HG02642 (cell line): ENCODE measurements around the gene PRRX1.

Experiments used
- ATAC-seq: cut with Tn5 transposase; IDR thresholded peaks from one replicate; pipeline ENCODE4 v1.9.1; 2021; ENCODE audit warnings: mild to moderate bottlenecking; ENCODE audit not compliant: unreplicated experiment, poor library complexity

The PRRX1 gene

GRCh38 chr1:170686291-170686690 is 22.4 kb downstream of the PRRX1 start:
- ATAC-seq, result no peak

- no peak for ATAC-seq
Observed at GRCh38 chr1:170687621-170688020, 23.7 kb downstream of the PRRX1 start.

GRCh38 chr1:170691258-170691657 is 27.3 kb downstream of the PRRX1 start:
- no peak for ATAC-seq

DNA sequence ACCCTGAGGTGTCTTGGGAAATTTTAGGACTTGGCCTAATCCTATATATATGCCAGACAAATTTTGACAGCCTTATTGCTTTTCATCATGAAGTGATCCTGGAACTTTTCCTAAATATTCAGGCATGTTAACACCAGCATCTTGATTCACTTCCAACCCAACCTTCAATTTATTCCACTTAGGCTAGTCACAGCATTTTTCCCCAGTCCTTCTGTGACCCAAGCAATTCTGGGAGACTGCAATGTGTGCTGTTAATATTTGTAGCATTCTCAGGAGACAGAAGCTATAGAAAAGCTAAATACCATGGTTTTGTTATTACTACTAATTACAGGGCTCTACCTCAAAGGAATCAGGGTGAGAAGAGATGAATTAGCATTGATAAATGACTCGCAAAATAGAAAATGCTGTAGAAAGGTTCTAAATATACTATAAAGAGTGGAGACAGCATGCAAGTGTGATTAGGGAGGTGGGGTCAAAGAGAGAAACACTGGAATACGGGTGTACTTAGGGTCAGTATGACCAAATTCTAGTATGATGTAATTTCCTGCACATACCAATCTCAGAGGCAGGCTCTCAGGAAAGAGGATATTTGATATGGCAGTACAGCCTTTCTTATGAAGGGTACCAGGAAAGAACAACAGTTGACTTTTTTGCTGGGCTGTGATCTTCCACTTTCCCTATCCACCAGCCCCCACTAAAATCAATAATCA is 29.1 kb downstream of the PRRX1 start:
- no peak for ATAC-seq

DNA sequence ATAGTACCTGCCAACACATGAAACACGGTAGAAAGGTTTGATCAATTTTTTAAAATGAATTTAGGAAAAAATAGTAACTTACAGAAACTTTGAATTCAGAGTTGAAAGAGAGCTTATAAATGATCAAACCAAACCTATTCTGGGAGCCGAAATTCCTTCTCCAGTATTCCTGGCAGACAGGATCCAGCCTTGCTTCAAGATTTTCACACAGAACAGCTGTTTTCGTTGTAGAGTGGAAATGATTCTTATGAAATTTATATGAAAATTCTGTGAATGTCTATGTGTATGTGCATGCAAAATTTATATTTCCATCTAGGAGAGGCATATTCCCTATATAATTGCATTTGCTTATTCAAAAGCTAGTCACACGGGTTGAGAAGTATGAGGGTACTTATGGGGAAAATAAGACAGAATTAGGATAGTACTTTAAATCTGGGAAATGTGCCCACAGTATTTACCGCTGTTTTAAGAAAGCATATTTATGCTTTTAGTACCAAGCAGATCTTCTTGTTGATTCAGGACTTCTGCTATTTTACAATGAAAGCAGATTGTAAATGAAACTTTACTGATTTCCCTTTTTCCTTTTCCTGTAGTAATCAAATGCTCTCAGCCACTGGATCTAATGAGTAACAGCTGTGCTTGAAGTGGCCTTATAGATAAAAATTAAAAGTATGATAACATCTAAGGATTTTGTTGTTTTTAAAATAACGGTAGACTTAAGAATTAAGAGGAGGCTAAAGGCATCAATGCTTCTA is 30.4 kb downstream of the PRRX1 start:
- ATAC-seq, result no peak

DNA sequence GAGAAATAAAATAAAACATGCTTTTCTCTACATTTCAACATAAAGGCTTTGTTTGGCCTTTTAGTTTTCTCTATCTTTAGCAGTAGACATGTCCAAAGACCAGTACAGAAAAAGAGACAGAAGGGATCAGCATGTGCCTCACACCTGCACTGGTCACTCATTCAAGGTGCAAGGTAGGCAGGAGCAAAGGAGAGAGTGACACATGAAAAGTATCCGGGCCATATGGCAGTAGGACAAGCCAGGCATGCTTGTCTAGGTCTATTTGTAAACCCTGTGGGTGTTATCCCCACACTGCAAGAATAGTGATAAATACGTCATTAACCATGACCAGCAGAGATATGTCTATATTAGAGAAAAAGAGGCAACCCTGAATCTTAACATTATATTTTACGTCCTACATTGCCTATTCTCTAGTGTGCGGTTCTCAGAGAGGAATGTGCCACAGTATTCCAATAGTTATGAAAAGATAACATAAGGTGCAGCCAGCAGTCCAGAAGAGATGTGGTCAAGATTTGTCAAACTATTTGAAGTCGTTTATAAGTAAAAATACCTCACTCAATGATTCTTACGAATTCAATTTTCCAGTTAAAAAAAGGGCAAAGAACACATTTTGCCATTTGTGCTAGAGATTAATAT is 32.1 kb downstream of the PRRX1 start:
- no peak for ATAC-seq

DNA sequence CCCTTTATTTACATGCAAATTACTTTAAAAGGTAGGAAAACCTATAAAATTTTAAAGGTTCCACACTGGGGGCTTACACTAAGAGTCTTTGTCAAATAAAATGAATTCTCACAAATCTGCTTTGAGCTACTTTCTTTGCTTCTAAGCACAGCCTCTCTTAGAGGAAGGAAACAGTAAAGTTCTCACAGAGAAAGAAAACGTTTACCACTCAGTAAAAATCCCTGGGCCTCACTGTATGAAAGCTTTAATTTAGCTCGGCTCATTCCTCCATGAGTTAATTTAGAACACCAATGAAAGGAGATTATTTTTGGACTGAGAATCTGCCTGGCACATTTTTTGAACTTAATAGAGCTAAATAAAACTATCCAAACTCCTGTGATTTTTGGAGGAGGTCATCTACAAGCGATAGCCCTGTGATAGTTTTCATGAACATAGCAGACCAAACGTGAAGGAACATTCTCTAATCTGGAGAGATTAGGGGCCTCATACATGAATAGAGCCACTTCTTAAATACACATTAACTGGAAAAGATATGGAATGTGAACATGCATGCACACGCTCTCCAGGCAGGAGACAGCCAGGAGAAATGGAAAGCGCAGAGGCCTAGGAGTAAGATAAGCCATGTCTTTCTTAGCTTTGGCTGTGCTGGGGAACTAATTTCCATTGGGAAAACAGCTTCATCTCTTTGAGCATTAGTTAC is 32.8 kb downstream of the PRRX1 start:
- no peak for ATAC-seq

DNA sequence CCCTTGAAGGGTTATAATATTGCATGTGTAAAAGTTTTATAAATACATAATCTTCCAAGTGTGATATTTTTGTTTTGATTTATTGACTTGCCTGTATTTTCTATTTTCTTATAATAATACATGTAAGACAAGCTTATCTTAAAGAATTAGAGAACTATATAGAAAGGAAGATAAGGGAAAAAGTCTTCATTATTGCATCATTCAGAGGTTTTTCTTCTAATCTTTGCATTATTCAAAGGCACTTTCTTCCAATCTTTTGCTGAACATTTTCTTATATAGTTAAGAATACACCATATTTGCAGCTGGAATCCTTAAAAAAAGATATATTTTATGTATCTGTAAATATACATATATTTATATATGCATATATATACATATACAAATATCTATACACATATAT is 33.4 kb downstream of the PRRX1 start:
- ATAC-seq, result no peak

DNA sequence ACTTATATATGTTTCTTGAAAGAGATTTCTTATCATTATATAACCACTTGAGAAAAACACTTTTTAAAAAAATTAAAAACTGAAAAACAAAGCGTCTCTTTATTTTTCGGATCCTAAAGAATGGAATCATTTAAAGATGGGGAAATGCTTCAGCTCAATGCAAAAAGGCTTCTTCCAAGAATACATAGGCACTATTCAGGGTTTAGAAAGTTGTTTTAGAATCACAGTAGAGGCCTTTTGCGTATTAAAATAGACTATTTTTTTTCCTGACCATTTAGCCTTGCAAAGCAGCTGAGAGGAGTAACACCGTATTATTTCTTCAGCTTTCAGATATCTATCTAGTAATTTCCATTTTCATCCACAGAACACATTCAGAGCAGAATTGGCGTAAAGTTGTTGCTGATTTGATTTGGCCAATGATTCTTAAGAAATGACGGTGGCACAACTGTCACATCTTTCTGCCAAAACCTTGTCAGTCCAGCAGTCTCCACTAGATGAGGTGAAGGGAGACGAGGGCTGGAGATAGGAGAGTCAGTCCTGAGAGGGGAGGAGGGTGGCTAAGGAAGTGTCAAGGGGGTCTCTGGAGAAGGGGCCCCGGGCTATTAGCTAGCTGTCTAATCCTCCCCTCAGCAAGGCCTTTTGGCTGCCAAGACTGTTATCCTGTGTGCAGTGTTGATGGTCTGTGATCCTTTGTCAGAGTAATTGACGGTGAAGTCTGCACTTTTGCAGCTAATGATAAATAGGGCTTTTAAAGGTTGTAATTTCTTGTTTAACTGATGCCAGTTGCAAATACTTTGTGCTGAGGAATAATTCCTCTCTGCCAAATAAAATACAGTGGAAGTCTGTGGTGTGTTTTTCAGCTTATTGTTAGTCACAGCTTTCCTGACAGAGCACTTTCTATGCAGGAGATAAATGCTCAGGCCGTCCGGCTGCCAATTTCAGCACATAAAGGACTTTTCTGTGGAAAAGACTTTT is 34.7 kb downstream of the PRRX1 start:
- no peak for ATAC-seq

DNA sequence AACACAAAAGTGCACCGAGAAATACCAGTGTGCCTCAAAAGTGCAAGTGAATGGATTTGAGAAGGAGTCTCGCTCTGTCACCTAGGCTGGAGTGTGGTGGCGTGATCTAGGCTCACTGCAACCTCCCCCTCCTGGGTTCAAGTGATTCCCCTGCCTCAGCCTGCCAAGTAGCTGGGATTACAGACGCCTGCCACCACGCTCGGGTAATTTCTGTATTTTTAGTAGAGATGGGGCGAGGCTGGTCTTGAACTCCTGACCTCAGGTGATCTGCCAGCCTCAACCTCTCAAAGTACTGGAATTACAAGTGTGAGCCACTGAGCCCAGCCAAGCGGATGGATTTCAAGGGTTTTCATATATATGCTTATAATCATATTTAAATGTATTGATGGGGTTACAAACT is 35.8 kb downstream of the PRRX1 start:
- ATAC-seq, result no peak

GRCh38 chr1:170700842-170701615 is 37.1 kb downstream of the PRRX1 start:
- ATAC-seq, result no peak

- no peak for ATAC-seq
Observed at GRCh38 chr1:170701962-170702361, 38.0 kb downstream of the PRRX1 start.

- ATAC-seq, result no peak
Observed at GRCh38 chr1:170703591-170703990, 39.7 kb downstream of the PRRX1 start.

- no peak for ATAC-seq
Observed at GRCh38 chr1:170704256-170704655, 40.3 kb downstream of the PRRX1 start.

GRCh38 chr1:170705981-170706380 is 42.0 kb downstream of the PRRX1 start:
- no peak for ATAC-seq

DNA sequence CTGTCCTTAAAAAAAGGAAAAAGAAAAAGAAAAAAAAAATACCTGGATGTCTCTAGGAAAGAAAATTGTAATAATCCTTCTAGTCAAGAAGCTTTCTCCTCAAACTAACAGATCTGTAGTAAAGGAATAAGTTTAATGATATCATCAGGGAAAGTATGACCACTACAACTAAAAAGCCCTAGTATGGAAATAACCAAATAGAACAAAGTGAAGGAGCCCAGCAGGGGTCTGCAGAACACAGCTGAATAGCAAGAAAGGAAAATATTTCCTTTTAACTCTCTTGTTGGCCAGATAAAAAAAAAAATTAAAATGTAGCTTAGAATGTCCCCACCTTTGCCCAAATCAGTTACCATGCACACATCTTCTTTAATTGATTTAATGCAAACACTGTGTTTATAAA is 43.2 kb downstream of the PRRX1 start:
- no peak for ATAC-seq

DNA sequence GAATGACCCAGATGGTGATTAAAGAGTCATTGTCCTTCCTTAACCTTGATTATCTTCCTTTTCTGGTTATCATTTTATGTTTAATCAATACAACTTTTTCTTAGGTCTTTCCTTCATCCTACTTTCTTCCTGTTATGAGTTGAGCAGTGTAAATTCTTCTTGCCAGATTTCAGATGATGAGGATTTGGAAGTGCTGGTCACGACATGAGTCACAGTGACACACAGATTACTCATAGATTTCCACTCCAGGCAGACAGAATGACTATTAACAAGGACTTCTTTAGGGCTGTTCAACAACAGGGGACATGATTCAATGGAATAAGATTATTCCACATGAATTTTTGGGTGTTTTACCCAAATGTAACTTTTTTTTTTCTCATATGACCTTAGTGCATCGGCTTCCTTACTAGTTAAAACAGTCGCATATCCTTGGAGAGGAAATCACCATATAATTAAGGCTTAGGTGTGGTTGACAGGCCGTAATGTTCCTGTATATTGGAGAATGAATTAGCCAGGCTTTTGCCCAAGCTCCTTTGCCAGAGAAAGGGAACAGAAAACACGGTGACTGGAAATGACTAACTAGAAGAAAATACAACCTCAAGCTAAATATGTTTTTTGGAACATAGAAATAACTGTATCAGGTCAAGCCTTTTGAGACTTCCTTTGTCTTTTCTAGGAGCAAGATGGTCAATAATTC is 44.2 kb downstream of the PRRX1 start:
- no peak for ATAC-seq

- no peak for ATAC-seq
Observed at GRCh38 chr1:170711682-170712081, 47.8 kb downstream of the PRRX1 start.
